G401.6 (cell line): ENCODE data around the gene CLCF1.

Experiments used
- FAIRE-seq: peaks from 2 replicates; lab custom pipeline; 2012; peaks lifted over from hg19 to GRCh38; lab: Jason Lieb, UNC

Gene CLCF1

GRCh38 chr11:67395555-67396258 lies 22.3 kb upstream of the CLCF1 start:
- FAIRE-seq = no peak

- FAIRE-seq = no peak
Measured at GRCh38 chr11:67393990-67394389, 20.6 kb upstream of the CLCF1 start.

- no peak for FAIRE-seq
Measured at GRCh38 chr11:67393437-67393836, 20.0 kb upstream of the CLCF1 start.

GRCh38 chr11:67392183-67392715 lies 18.9 kb upstream of the CLCF1 start:
- FAIRE-seq = no peak

- no peak for FAIRE-seq
Measured at GRCh38 chr11:67391304-67392182, 18.1 kb upstream of the CLCF1 start, which contains the start of gene RAD9A. TSS of gene RAD9A (plus strand) at chr11:67391986. CDS start at chr11:67392045, 59 bp downstream.

- FAIRE-seq = no peak
Measured at GRCh38 chr11:67390947-67391303, 17.5 kb upstream of the CLCF1 start.

GRCh38 chr11:67389477-67389876 lies 16.1 kb upstream of the CLCF1 start:
- no peak for FAIRE-seq

GRCh38 chr11:67387518-67387917 lies 14.1 kb upstream of the CLCF1 start:
- FAIRE-seq = no peak

- FAIRE-seq = no peak
Measured at GRCh38 chr11:67387069-67387468, 13.7 kb upstream of the CLCF1 start.

GRCh38 chr11:67384851-67385366 lies 11.5 kb upstream of the CLCF1 start:
- no peak for FAIRE-seq

GRCh38 chr11:67382276-67383136 lies 9.1 kb upstream of the CLCF1 start:
- FAIRE-seq = no peak

- no peak for FAIRE-seq
Measured at GRCh38 chr11:67381244-67381972, 8.0 kb upstream of the CLCF1 start.

GRCh38 chr11:67379061-67380058 lies 6.0 kb upstream of the CLCF1 start:
- no peak for FAIRE-seq

- FAIRE-seq = no peak
Measured at GRCh38 chr11:67378544-67378943, 5.1 kb upstream of the CLCF1 start.

GRCh38 chr11:67376873-67377808 lies 3.7 kb upstream of the CLCF1 start:
- FAIRE-seq = no peak

GRCh38 chr11:67376063-67376820 lies 2.8 kb upstream of the CLCF1 start:
- FAIRE-seq = no peak

- no peak for FAIRE-seq
Measured at GRCh38 chr11:67375320-67376055, 2.1 kb upstream of the CLCF1 start.
